Smooth muscle cell (in vitro differentiated cells): Measurements from ENCODE around the gene PACSIN2. TPM values are rescaled to one million over a fixed set of nuclear protein-coding genes. Genes with fewer than 3 reads are reported as not detected.
A peak's percentile ranks its signal among the peaks of the same experiment; 100 is the strongest.

Experiments
- DNase-seq: peaks from one replicate; lab custom pipeline; 2025; ENCODE audit not compliant: unreplicated experiment; lab: John Stamatoyannopoulos, UW
- H2AFZ ChIP-seq: fragments of 200-600 bp; sonication (generic); 2 replicates; pipeline ENCODE4 v1.6.0; 2016; ENCODE audit warnings: antibody characterized with exemption, low read depth, mild to moderate bottlenecking
- H3F3A ChIP-seq: fragments of 200-600 bp; sonication (generic); 2 replicates; pipeline ENCODE4 v1.6.0; 2017; ENCODE audit warnings: antibody characterized with exemption, low read depth
- H3K27ac ChIP-seq: fragments of 200-600 bp; sonication (generic); 2 replicates; pipeline ENCODE4 v1.5.1; 2016; ENCODE audit warnings: low read depth, mild to moderate bottlenecking
- H3K27me3 ChIP-seq: fragments of 200-600 bp; sonication (generic); 2 replicates; pipeline ENCODE4 v1.6.1; 2016; ENCODE audit warnings: low read depth, mild to moderate bottlenecking
- H3K36me3 ChIP-seq: fragments of 200-600 bp; sonication (generic); 2 replicates; pipeline ENCODE4 v1.5.1; 2016; ENCODE audit warnings: low read depth
- H3K4me1 ChIP-seq: fragments of 200-600 bp; sonication (generic); 2 replicates; pipeline ENCODE4 v1.5.1; 2016; ENCODE audit warnings: low read depth
- H3K4me2 ChIP-seq: fragments of 200-600 bp; sonication (generic); 2 replicates; pipeline ENCODE4 v1.6.0; 2016; ENCODE audit warnings: mild to moderate bottlenecking
- H3K4me3 ChIP-seq: fragments of 200-600 bp; sonication (generic); 2 replicates; pipeline ENCODE4 v1.5.1; 2016; ENCODE audit warnings: mild to moderate bottlenecking
- H3K79me2 ChIP-seq: fragments of 200-600 bp; sonication (generic); 2 replicates; pipeline ENCODE4 v1.6.0; 2016; ENCODE audit warnings: low read depth, mild to moderate bottlenecking
- H3K9ac ChIP-seq: fragments of 200-600 bp; sonication (generic); 2 replicates; pipeline ENCODE4 v1.6.0; 2016; ENCODE audit warnings: low read depth
- H3K9me3 ChIP-seq: fragments of 200-600 bp; sonication (generic); replicated peaks from 2 replicates; pipeline ENCODE4 v1.5.1; 2016; ENCODE audit warnings: low read depth
- H4K20me1 ChIP-seq: fragments of 200-600 bp; sonication (generic); 2 replicates; pipeline ENCODE4 v1.6.0; 2016; ENCODE audit warnings: low read depth
- CTCF ChIP-seq: fragments of 200-600 bp; sonication (generic); IDR thresholded peaks from 2 replicates; pipeline ENCODE4 v1.5.1; 2017; ENCODE audit warnings: borderline replicate concordance, mild to moderate bottlenecking, antibody characterized with exemption; ENCODE audit not compliant: insufficient read depth, poor library complexity, severe bottlenecking
- WGBS: methylation state at CpG from one replicate; pipeline ENCODE4 v1.1.7; 2016; ENCODE audit warnings: low lambda C conversion rate; 5-methylcytosine and 5-hydroxymethylcytosine counted together
- polyA plus RNA-seq: library from polyadenylated mRNA; unstranded; fragments of >200 nt; fragmentation: Nextera tagmentation; extraction: Ambion mirVana; gene quantifications from 2 replicates; pipeline ENCODE4 v1.2.1, GENCODE V29; 2016
- total RNA-seq: library from RNA; depleted of rRNA; stranded (reverse); fragments of >200 nt; gene quantifications from 2 replicates; pipeline ENCODE4 v1.2.3, GENCODE V29; 2014

PACSIN2 gene
- total and polyA plus RNA-seq, 2 experiments from 2014 or later: 34.7 to 41.1 TPM

- no peak for TF ChIP-seq CTCF
- no peak overlapping the region for H3K4me2 ChIP-seq
- no peaks in the 10 kb centered on the region for H3K9me3 ChIP-seq
- WGBS: 90% methylated on average over 13 of the region's 13 CpGs
- H3K4me1 ChIP-seq: no peaks in the 10 kb centered on the region
- peaks cover 98% of the 10 kb centered on the region for H4K20me1 ChIP-seq
- no peaks in the 10 kb centered on the region for H3K36me3 ChIP-seq
- no peak overlapping the region for H3K4me3 ChIP-seq
- peaks cover 32% of the 10 kb centered on the region for H3K79me2 ChIP-seq
- H3K27ac ChIP-seq: no peak overlapping the region
- no peak for DNase-seq
- H3K9ac ChIP-seq: no peak overlapping the region
- no peaks in the 10 kb centered on the region for H3K27me3 ChIP-seq
- no peak overlapping the region for H2AFZ ChIP-seq
- H3F3A ChIP-seq: peaks cover 5% of the 10 kb centered on the region
These were observed 109.7 kb downstream of the PACSIN2 start for GRCh38 chr22:42905217-42905616.

- H3K27ac ChIP-seq: no peak overlapping the region
- H3F3A ChIP-seq: peaks cover 5% of the 10 kb centered on the region
- peaks cover 99% of the 10 kb centered on the region for H4K20me1 ChIP-seq
- TF ChIP-seq CTCF: no peak
- 93% methylated on average over 12 of the region's 12 CpGs for WGBS
- H3K4me1 ChIP-seq: no peaks in the 10 kb centered on the region
- no peaks in the 10 kb centered on the region for H3K9me3 ChIP-seq
- no peak for DNase-seq
- no peaks in the 10 kb centered on the region for H3K36me3 ChIP-seq
- H3K9ac ChIP-seq: no peak overlapping the region
- no peak overlapping the region for H2AFZ ChIP-seq
- H3K4me3 ChIP-seq: no peak overlapping the region
- H3K4me2 ChIP-seq: no peak overlapping the region
- H3K27me3 ChIP-seq: no peaks in the 10 kb centered on the region
- H3K79me2 ChIP-seq: peaks cover 36% of the 10 kb centered on the region
These were observed 110.9 kb downstream of the PACSIN2 start for GRCh38 chr22:42904050-42904449.

GRCh38 chr22:42902875-42903510, 112.0 kb downstream of the PACSIN2 start:
- no peaks in the 10 kb centered on the region for H3K9me3 ChIP-seq
- H3K4me1 ChIP-seq: no peaks in the 10 kb centered on the region
- H3K79me2 ChIP-seq: peaks cover 36% of the 10 kb centered on the region
- H4K20me1 ChIP-seq: peaks cover 99% of the 10 kb centered on the region
- DNase-seq: peak; percentile 8
- H3K4me2 ChIP-seq: no peak overlapping the region
- no peak overlapping the region for H2AFZ ChIP-seq
- H3F3A ChIP-seq: peaks cover 5% of the 10 kb centered on the region
- WGBS: 47% methylated on average over 15 of the region's 15 CpGs
- H3K9ac ChIP-seq: no peak overlapping the region
- H3K27ac ChIP-seq: peak overlapping the region; percentile 25
- H3K4me3 ChIP-seq: no peak overlapping the region
- H3K36me3 ChIP-seq: no peaks in the 10 kb centered on the region
- peak; percentile 11 for TF ChIP-seq CTCF
- H3K27me3 ChIP-seq: no peaks in the 10 kb centered on the region
